Endothelial cell of umbilical vein (primary cell): ENCODE measurements around the gene PSPC1.

Experiments
- CTCF ChIP-seq, 2 donors: IDR thresholded peaks; 1 replicate in 1 of 2; 2 replicates in 1 of 2; pipeline ENCODE4 v1.5.1; 2011; ENCODE audit warnings: low read length in 2 of 2, mild to moderate bottlenecking in 2 of 2, moderate library complexity in 2 of 2, control low read depth in 1 of 2, inconsistent platforms in 1 of 2, low read depth in 1 of 2; ENCODE audit not compliant: insufficient read depth in 1 of 2; ENCODE audit errors: extremely low read depth in 1 of 2
- EZH2 ChIP-seq: IDR thresholded peaks from 2 replicates; pipeline ENCODE4 v1.6.1; 2012; ENCODE audit warnings: borderline replicate concordance, low read depth, mild to moderate bottlenecking, moderate library complexity, low read length, inconsistent platforms; ENCODE audit not compliant: severe bottlenecking
- MAX ChIP-seq: IDR thresholded peaks from 2 replicates; pipeline ENCODE4 v1.6.1; 2011; ENCODE audit not compliant: insufficient read depth, insufficient read length
- POLR2A ChIP-seq: IDR thresholded peaks from 2 replicates; pipeline ENCODE4 v1.6.1; 2012; ENCODE audit warnings: low read depth, mild to moderate bottlenecking, control low read depth, low read length

DNA sequence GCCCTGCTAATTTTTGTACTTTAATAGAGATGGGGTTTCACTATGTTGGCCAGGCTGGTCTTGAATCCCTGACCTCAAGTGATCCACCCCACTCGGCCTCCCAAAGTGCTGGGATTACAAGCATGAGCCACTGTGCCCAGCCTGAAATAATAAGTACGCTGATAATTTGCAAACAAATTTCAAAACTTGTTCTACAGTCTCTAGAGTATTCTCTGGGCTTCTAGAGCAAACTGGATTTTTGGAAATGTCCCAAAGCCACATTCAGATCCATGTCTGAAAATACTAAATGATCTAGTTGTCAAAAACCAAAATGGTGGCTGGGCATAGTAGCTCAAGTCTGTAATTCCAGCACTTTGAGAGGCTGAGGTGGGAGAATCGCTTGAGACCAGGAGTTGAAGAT lies 39.9 kb upstream of the PSPC1 start:
- TF ChIP-seq POLR2A (no peak), CTCF (IDR thresholded peaks at IDR 0.05; ENCODE audit: extremely low read depth in 1 of 2, insufficient read depth in 1 of 2, low read depth in 1 of 2, low read length in 2 of 2) (no peak), EZH2 (no peak), MAX (no peak)
